ENCODE results near the gene CDT1.
"Not testable (repeated sequence)": the region's sequence is repeated elsewhere in the genome, so short reads cannot be mapped to it uniquely, and the experiment has no call there.

Gene CDT1

GRCh38 chr16:88768071-88768783 is 35.4 kb upstream of the CDT1 start:
- peak in 30 of 56 donors; percentile 7 to 68 (median 42) for DNase-seq

- DNase-seq, result no peak
These were observed 33.8 kb upstream of the CDT1 start for GRCh38 chr16:88769617-88770460.

- DNase-seq, result peak in 2 of 56 donors; percentile 17 to 21
These were observed 32.9 kb upstream of the CDT1 start for GRCh38 chr16:88770461-88771293.

DNA sequence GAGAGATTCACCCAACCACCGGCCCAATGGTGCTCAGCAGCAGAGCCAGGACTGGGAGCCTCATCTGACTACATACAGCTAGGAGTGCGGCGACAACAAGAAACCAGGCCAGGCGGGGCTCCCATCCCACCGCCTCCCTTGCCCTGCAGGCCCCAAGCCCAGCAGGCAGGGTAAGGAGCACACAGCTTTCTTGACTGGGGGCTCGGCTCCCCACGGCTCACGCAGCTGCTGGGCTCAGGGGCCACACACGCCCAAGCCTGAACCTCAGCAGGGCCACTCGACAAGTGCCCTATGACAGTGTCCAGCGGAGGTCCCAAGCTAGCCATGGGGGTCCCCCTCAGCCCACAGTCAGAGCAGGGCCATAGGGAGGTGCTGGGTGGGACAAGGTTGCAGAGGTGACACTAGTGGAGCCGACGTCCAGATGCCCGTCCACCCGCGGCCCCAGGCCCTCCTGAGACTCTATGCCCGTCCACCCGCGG is 32.3 kb upstream of the CDT1 start:
- DNase-seq, result no peak

- not testable (repeated sequence) for DNase-seq
These were observed 31.8 kb upstream of the CDT1 start for GRCh38 chr16:88771781-88772180.

DNA sequence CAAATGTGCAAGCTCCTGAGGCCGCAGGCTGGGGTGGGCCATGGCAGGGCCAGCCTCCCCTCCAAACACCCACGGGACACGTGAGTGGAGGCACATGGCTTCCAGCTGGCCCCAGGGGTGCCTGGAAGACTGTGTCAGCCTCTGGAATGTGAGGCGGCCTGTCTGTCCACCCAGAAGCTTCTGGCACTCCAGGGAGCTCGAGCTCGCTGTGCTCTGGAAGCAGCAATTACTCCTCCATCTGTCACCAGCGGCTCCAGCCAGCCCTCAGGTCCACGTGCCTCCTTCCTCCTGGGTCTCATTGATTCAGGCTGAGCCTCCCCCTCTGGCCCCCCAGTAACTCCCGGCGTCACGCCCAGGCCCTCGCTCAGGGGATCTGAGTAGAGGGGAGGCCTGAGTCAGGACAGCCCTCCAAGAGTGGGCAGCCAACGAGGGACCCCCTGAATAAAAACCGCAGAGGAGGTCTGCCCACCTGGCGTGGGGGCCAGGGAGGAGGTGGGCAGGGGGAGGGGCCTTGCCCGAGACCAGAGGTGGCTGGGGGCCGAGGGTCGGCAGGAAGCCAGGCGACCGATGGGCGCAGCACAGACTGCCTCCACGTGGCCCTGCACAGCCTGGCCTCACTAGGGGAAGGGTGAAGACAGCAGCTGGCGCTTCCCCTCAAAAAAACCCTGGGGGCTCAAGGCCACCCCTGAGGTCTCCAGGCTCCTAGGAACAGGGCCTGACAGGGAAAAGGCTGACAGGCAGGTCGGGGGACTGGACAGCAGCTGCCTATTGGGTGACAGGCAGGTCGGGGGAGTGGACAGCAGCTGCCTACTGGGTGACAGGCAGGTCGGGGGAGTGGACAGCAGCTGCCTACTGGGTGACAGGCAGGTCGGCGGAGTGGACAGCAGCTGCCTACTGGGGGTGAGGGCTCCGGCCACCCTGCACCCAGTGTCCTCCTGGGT is 30.4 kb upstream of the CDT1 start:
- DNase-seq, result peak in 19 of 56 donors; percentile 18 to 58 (median 44)

DNA sequence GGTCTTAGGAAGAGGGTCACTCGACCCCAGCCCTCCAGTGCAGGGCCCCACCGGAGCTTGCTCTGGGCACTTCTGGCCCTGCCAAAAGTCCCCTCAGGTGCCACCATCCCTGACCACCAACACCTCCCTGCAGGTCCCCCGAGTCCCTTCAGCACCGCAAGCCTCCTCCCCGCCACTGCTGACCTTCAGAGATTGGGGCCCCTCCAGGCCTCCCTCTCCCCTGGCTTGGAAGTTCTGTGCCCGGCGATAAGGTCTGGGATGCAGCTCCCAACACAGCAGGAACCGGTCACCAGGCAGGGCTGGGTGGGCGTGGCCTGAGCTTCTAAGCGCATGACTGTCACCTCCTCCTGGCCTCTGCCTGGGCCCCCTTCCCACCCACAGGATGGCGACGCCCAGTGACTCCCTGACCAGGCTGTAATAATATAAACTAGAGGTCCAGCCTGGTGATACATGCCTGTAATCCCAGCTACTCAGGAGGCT is 29.7 kb upstream of the CDT1 start:
- DNase-seq, result no peak

GRCh38 chr16:88774544-88775393 is 28.8 kb upstream of the CDT1 start:
- DNase-seq, result no peak

DNA sequence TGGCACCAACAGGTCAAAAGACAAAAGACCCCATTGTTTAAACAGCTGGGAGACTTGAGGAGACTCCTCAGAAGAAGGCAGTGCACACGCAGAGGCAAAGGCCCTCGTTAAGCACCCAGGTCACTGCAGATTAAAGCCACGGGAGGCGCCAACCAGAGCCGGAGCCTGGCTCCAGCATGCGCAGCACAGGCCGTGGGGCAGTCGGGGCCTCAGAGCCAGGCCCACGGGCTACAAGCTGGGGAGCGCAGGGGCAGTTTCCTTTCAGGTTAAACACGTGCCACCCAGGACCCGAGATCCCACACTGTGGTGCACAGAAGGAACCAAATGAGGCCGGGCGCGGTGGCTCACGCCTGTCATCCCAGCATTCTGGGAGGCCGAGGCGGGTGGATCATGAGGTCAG is 27.8 kb upstream of the CDT1 start:
- no peak for DNase-seq

GRCh38 chr16:88777471-88778270 is 25.9 kb upstream of the CDT1 start:
- no peak for DNase-seq

GRCh38 chr16:88778271-88778525 is 25.4 kb upstream of the CDT1 start:
- DNase-seq, result no peak

DNA sequence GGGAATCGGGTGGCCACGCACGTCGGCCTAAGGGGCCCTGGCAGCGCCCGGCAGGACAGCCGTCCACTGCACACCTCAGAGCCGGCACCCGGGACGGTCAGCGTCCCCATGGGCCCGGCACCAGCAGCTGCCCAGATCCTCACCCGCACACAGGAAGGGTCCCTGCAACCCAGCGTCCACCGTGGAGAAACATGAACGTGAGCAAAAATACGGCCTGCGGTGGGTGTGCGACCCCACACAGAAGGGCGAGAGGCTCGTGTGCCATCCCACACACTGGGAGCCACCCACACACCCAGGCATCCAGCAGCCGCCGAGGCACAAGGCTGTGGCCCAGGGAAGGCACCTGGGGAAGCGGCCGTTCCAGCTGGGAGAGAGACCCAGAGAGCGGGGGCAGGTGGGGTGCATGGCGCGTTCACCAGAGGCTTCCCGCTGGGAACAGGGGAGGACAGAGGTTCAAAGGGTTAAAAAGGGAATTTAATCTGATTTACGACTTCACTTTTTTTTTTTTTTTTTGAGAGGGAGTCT is 25.0 kb upstream of the CDT1 start:
- no peak for DNase-seq

DNA sequence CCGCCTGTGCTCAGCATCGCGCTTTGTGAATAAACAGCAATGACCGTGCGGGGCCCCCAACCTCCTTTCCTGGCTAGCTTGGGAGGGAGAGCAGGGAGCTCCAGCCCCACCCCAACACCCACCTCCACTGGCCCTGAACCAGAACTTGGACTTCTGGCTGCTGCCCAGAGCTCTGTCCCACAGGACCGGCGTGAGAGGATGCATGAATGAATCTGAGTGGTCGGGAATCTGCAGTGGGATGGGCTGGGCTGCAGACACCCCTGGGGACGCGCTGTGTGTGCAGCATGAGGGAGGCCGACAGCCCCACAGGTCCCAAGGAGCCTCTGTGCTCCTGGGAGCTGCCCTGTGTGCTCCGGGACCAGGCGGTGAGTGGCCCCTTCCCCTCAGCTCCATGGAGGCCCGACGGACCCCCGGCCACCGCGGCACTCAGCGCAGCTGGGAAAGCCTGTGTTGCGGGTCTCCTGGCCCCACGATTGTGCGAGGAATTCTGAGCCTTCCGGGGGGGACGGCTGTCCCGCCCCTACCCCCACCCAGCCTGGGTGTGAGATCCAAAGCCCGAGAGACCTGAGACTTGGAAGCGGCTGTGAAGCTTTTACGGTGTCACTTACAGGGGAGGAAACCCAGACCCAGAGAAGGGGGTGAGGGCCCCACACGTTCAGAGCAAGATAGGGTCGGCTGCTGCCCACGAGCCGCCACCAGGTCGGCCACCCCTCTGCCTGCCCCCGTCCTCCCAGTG is 24.0 kb upstream of the CDT1 start:
- DNase-seq, result no peak

- no peak for DNase-seq
These were observed 23.2 kb upstream of the CDT1 start for GRCh38 chr16:88780142-88781062.

DNA sequence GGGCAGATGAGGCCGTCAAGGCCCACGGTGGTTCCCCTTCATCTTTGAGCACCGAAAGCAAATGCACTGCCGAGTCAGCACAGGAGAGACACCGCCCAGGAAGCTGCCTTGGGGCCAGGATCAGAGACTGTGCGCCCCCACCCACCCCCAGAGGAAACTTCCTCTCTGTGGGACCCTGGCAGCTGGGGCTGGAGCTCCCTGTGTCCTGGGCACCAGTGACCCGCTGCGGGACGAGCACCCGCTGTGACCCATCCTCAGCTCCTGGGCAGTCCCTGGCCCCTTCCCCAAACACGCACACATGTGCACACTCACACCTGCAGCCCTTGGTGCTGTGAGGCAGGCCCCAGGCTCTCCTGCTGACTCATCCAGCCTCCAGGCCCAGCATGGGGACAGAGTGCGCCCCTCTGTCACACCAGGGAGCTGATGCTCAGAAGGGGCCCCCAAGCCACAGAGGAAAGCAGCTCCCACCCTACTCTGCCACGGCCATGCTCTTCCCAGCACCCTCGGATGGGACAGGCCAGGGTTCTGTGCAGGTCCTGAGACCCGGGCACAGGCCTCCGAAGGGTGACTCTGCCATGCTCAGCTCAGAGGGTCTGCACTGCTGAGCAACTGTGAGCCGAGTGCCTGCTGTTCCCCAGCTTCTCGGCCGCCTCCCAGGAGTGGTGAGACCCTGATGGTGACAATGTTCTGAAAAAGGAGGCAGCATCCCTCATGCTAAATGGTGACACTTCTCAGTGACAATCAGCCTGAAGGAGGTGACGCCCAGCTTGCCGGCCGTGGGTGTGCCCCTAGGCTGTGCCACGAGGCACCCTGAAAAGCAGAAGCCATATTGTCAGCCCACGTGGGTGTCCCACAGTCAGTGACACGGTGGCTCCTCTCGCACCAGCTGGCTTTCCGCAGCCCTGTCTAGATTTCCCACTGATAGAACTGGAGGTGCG is 22.2 kb upstream of the CDT1 start:
- DNase-seq, result peak in 2 of 56 donors; percentile 8 to 44

All from amygdala (tissue), 56 donors.